Panc1 (cell line): Measurements from ENCODE around the gene IL1R2. TPM values are rescaled to one million over a fixed set of nuclear protein-coding genes. Genes with fewer than 3 reads are reported as not detected.

Source experiments
- ATAC-seq: fragments of 200-7000 bp; cut with Tn5 transposase; 2 replicates; pipeline ENCODE4 v1.9.1; 2020; ENCODE audit warnings: mild to moderate bottlenecking, moderate library complexity
- BruUV-seq: library from RNA; stranded (reverse); fragments of 400-500 nt; replicated peaks from 2 replicates; lab custom pipeline; 2021; lab: Mats Ljungman, UMichigan
- CTCF ChIA-PET: fragments of 300-600 bp; sonication (Branson Sonifier 250); formaldehyde crosslinking; loops from one replicate; lab custom pipeline; 2022; ENCODE audit warnings: antibody characterized with exemption; lab: Charles Lee
- POLR2A ChIA-PET: fragments of 300-600 bp; sonication (Branson Sonifier 250); formaldehyde crosslinking; loops from one replicate; lab custom pipeline; 2022; ENCODE audit warnings: antibody characterized with exemption; lab: Charles Lee
- DNase-seq: peaks from one replicate; pipeline ENCODE4 v3.0.0-alpha.2; 2010; ENCODE audit warnings: low read depth, low spot score
- H3K27ac ChIP-seq: 2 replicates; pipeline ENCODE4 v1.5.1; 2011; ENCODE audit warnings: mild to moderate bottlenecking, low read length, inconsistent platforms
- H3K27me3 ChIP-seq: fragments of 200-500 bp; sonication (Bioruptor generic); 2 replicates; pipeline ENCODE4 v1.6.0; 2014; ENCODE audit warnings: low read length, inconsistent platforms; ENCODE audit not compliant: control insufficient read depth, insufficient read depth
- H3K36me3 ChIP-seq: fragments of 200-500 bp; sonication (Bioruptor generic); 2 replicates; pipeline ENCODE4 v1.5.1; 2014; ENCODE audit warnings: inconsistent platforms, mild to moderate bottlenecking, low read length, moderate library complexity; ENCODE audit not compliant: control insufficient read depth, insufficient read depth
- H3K4me1 ChIP-seq: 2 replicates; pipeline ENCODE4 v1.5.1; 2011; ENCODE audit warnings: inconsistent platforms, mild to moderate bottlenecking, low read length, moderate library complexity; ENCODE audit not compliant: control insufficient read depth, insufficient read depth
- H3K4me3 ChIP-seq, 2 experiments: 2 replicates each; pipeline ENCODE4 v1.5.1; 2011 to 2012; ENCODE audit warnings: low read depth in 2 of 2, low read length in 2 of 2, mild to moderate bottlenecking in 2 of 2, inconsistent platforms in 1 of 2, moderate library complexity in 1 of 2
- H3K9me3 ChIP-seq: fragments of 200-500 bp; sonication (Bioruptor generic); 2 replicates; pipeline ENCODE4 v1.5.1; 2014; ENCODE audit warnings: low read depth, mild to moderate bottlenecking, inconsistent platforms, low read length, moderate library complexity; ENCODE audit not compliant: control insufficient read depth, insufficient read depth
- REST ChIP-seq, 2 experiments: IDR thresholded peaks; 2 replicates each; pipeline ENCODE4 v1.6.1; 2011 to 2012; ENCODE audit warnings: low read depth in 2 of 2, control low read depth in 1 of 2, low read length in 1 of 2, mild to moderate bottlenecking in 1 of 2, moderate library complexity in 1 of 2; ENCODE audit not compliant: insufficient read depth in 1 of 2
- SIN3A ChIP-seq: IDR thresholded peaks from 2 replicates; pipeline ENCODE4 v1.6.1; 2012; ENCODE audit warnings: low read depth, mild to moderate bottlenecking, low read length, moderate library complexity, borderline replicate concordance; ENCODE audit not compliant: insufficient read depth
- TCF7L2 ChIP-seq: IDR thresholded peaks from 2 replicates; pipeline ENCODE4 v1.6.1; 2011; ENCODE audit warnings: mild to moderate bottlenecking, low read depth, low read length, inconsistent platforms
- in situ Hi-C: cut with HindIII; loops from 2 replicates; pipeline ENCODE4 v1.10.0; 2016; ENCODE audit warnings: low sequenced_read_pairs, low pct_unique_long_range_greater_than_20kb
- intact Hi-C: fragments of 100-400 bp; cut with micrococcal nuclease; formaldehyde crosslinking; loops from one replicate; pipeline ENCODE4 v1.10.0; 2022; ENCODE audit not compliant: unreplicated experiment
- total RNA-seq: library from RNA; stranded (reverse); gene quantifications from one replicate; pipeline ENCODE4 v1.2.1, GENCODE V29; 2021; ENCODE audit not compliant: unreplicated experiment
- TF ChIP-seq, protein P1 (sequence below): fragments of 450-650 bp; IDR thresholded peaks from 2 replicates; pipeline ENCODE4 v1.5.1; 2017; ENCODE audit warnings: mild to moderate bottlenecking

The IL1R2 gene
- total RNA-seq, 1 experiment from 2014 or later: 0.15 TPM

- POLR2A ChIA-PET: no interaction called here
Measured at GRCh38 chr2:102063941-102064678, 72.3 kb downstream of the IL1R2 start.

DNA sequence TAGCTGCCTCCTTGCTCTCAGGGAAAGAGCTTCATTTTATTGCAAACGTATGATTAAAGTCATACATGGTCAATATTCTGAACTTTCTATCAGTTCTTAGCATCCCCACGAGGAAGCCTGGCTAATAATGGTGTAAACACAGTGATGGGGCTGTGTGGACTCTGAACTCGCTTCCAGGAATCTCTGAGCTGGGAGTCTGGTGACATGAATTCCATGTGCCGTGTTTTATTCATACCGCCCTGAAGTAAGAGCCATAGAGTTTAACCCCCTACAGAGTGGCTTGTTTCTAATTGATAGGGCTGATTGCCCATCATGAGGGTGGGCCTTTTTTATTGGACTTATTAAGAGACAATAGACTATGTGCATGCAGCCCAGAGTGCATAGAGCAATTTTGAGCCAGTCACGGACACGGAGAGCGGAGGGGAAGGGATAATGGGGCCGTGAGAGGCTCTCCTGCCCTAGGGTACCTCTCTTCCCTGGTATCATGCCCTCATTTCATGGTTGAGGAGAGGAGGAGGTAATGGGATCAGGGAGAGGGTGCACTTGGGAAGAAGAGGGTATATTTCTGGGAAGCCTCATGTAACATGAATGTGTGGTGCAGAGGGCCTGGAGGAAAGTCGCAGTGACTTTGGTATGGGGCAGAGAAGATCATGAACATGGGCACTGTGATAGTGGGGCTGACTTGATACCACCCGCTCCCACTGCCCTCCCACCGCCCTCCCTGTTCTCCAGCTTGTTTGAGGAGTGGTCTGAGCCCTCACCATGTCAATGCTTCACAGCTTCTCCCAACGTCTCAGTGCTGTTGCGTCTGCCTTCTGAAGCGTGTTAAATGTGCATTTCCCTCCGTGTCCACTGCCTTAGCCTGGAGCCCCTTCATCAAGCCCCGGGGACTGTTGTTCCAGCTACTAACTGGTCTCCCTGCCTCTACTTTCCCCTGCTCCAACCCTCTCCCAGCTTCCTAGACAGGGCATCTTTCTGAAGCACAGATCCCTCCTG lies 73.2 kb downstream of the IL1R2 start:
- no peak for ATAC-seq
- BruUV-seq: no TSS peak
- H3K36me3 ChIP-seq: no peaks in the 10 kb centered on the region
- intact Hi-C loops: no loop called here
- no peak overlapping the region for H3K27ac ChIP-seq
- DNase-seq: no peak
- no peak overlapping the region for H3K4me3 ChIP-seq
- H3K27me3 ChIP-seq: no peaks in the 10 kb centered on the region
- H3K9me3 ChIP-seq: no peaks in the 10 kb centered on the region
- POLR2A ChIA-PET: no interaction called here
- CTCF ChIA-PET: no interaction called here
- in situ Hi-C loops: no loop called here
- H3K4me1 ChIP-seq: peaks cover 5% of the 10 kb centered on the region; the same call in 1 of the 2 replicates
- TF ChIP-seq, protein P1, sequence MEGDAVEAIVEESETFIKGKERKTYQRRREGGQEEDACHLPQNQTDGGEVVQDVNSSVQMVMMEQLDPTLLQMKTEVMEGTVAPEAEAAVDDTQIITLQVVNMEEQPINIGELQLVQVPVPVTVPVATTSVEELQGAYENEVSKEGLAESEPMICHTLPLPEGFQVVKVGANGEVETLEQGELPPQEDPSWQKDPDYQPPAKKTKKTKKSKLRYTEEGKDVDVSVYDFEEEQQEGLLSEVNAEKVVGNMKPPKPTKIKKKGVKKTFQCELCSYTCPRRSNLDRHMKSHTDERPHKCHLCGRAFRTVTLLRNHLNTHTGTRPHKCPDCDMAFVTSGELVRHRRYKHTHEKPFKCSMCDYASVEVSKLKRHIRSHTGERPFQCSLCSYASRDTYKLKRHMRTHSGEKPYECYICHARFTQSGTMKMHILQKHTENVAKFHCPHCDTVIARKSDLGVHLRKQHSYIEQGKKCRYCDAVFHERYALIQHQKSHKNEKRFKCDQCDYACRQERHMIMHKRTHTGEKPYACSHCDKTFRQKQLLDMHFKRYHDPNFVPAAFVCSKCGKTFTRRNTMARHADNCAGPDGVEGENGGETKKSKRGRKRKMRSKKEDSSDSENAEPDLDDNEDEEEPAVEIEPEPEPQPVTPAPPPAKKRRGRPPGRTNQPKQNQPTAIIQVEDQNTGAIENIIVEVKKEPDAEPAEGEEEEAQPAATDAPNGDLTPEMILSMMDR: no peak
- TF ChIP-seq SIN3A: no peak
- no peak for TF ChIP-seq REST (IDR thresholded peaks at IDR 0.05; ENCODE audit: insufficient read depth in 1 of 2, low read depth in 2 of 2, low read length in 1 of 2)
- no peak for TF ChIP-seq TCF7L2

More at GRCh38 chr2:102063941-102064678, 72.3 kb downstream of the IL1R2 start:
- Histone ChIP-seq H3K36me3 (no peaks in the 10 kb centered on the region), H3K27ac (no peak overlapping the region), H3K4me1 (peaks cover 5% of the 10 kb centered on the region; the same call in 1 of the 2 replicates), H3K27me3 (no peaks in the 10 kb centered on the region), H3K9me3 (no peaks in the 10 kb centered on the region), H3K4me3 (no peak overlapping the region)
- DNase-seq (peak; percentile 24), ATAC-seq (peak; percentile 89)
- CTCF ChIA-PET: no interaction called here
- in situ Hi-C loops: no loop called here
- BruUV-seq: no TSS peak
- TF ChIP-seq, protein P1: no peak
- TF ChIP-seq TCF7L2 (no peak), SIN3A (no peak), REST (IDR thresholded peaks at IDR 0.05; ENCODE audit: insufficient read depth in 1 of 2, low read depth in 2 of 2, low read length in 1 of 2) (no peak)
- intact Hi-C loops: no loop called here
